Esophagus squamous epithelium (tissue), 5 donors: ENCODE data around the gene EIF2B5. TPM values are rescaled to one million over a fixed set of nuclear protein-coding genes. Genes with fewer than 3 reads are reported as not detected.
"Not testable (repeated sequence)": the region's sequence is repeated elsewhere in the genome, so short reads cannot be mapped to it uniquely, and the experiment has no call there.

ENCODE experiments used
- DNase-seq: peaks from one replicate; lab custom pipeline; 2025; lab: John Stamatoyannopoulos, UW
- H3K27ac ChIP-seq, 4 donors: fragments of 200-600 bp; sonication (generic); one replicate each; pipeline ENCODE4 v1.5.1; 2016 to 2019; ENCODE audit warnings: mild to moderate bottlenecking in 1 of 4
- H3K27me3 ChIP-seq, 4 donors: fragments of 200-600 bp; sonication (generic); 1 replicate in 3 of 4; 2 replicates in 1 of 4; pipeline versions ENCODE4 v1.5.1 to v1.6.0; 2017 to 2021; ENCODE audit warnings: antibody characterized with exemption in 1 of 4
- H3K36me3 ChIP-seq, 3 donors: fragments of 200-600 bp; sonication (generic); one replicate each; pipeline ENCODE4 v1.5.1; 2016 to 2019
- H3K4me1 ChIP-seq, 3 donors: fragments of 200-600 bp; sonication (generic); one replicate each; pipeline ENCODE4 v1.5.1; 2017 to 2019
- H3K4me3 ChIP-seq, 4 donors: fragments of 200-600 bp; sonication (generic); 1 replicate in 3 of 4; 2 replicates in 1 of 4; pipeline ENCODE4 v1.5.1; 2016 to 2019; ENCODE audit warnings: mild to moderate bottlenecking in 2 of 4, moderate library complexity in 1 of 4
- H3K9me3 ChIP-seq, 3 donors: fragments of 200-600 bp; sonication (generic); one replicate each; pipeline ENCODE4 v1.5.1; 2016 to 2019
- CTCF ChIP-seq, 6 experiments: fragments of 450-650 bp in 4 of 6; fragments of 200-600 bp in 2 of 6; sonication (generic) in 2 of 6; IDR thresholded peaks; one replicate each; pipeline ENCODE4 v1.5.1; 2016 to 2019; ENCODE audit warnings: antibody characterized with exemption in 6 of 6, mild to moderate bottlenecking in 4 of 6, moderate library complexity in 4 of 6
- POLR2A ChIP-seq, 4 donors: fragments of 450-650 bp; IDR thresholded peaks; one replicate each; pipeline ENCODE4 v1.6.1; 2017; ENCODE audit warnings: antibody characterized with exemption in 4 of 4, mild to moderate bottlenecking in 4 of 4, moderate library complexity in 3 of 4
- WGBS, 2 donors: methylation state at CpG; one replicate each; pipeline ENCODE4 v1.1.5; 2018; 5-methylcytosine and 5-hydroxymethylcytosine counted together
- intact Hi-C: fragments of 100-400 bp; cut with DNase I; formaldehyde crosslinking; loops from one replicate; pipeline ENCODE4 v1.15.0; 2022
- total RNA-seq, 4 donors: library from RNA; depleted of rRNA; stranded (reverse); fragments of >200 nt; gene quantifications; one replicate each; pipeline ENCODE4 v1.1.0, GENCODE V29; 2016
- donor health status: DM: yes; HTN: yes; CAD: no.

EIF2B5 gene
- total RNA-seq, 4 donors from 2014 or later = 27.2 to 51.5 (median 42.1) TPM

- H3K4me1 ChIP-seq = peaks cover 15 to 87% (median 43%) of the 10 kb centered on the region in 3 donors
- H3K27me3 ChIP-seq = no peaks in the 10 kb centered on the region
- intact Hi-C loops = no loop called here
- no peak for DNase-seq
- H3K36me3 ChIP-seq = peaks cover 0 to 18% (median 0%) of the 10 kb centered on the region in 3 donors
- H3K9me3 ChIP-seq = no peaks in the 10 kb centered on the region
- 74 to 76% methylated on average over 4 of the region's 4 CpGs for WGBS, 2 donors
- no peak overlapping the region for H3K4me3 ChIP-seq
- peak overlapping the region in 3 of 4 donors; percentile 4 to 94 (median 10) for H3K27ac ChIP-seq
- TF ChIP-seq CTCF (IDR thresholded peaks at IDR 0.05) = no peak
- TF ChIP-seq POLR2A (IDR thresholded peaks at IDR 0.05) = no peak
These were observed 23.2 kb downstream of the EIF2B5 start for GRCh38 chr3:184158404-184158803.

- H3K27ac ChIP-seq = peak overlapping the region; percentile 42 to 86 (median 74)
- H3K9me3 ChIP-seq = no peaks in the 10 kb centered on the region
- peaks cover 15 to 74% (median 39%) of the 10 kb centered on the region in 3 donors for H3K4me1 ChIP-seq
- WGBS, 2 donors = 8 to 37% methylated on average over 2 of the region's 2 CpGs
- H3K4me3 ChIP-seq = peak overlapping the region in 1 of 4 donors; percentile 30
- H3K27me3 ChIP-seq = no peaks in the 10 kb centered on the region
- DNase-seq = no peak
- peaks cover 15 to 38% (median 16%) of the 10 kb centered on the region in 3 donors for H3K36me3 ChIP-seq
- TF ChIP-seq POLR2A (IDR thresholded peaks at IDR 0.05) (no peak), CTCF (IDR thresholded peaks at IDR 0.05) (no peak)
- intact Hi-C loops = no loop called here
These were observed 25.3 kb downstream of the EIF2B5 start for GRCh38 chr3:184160456-184160855.

- 77 to 83% methylated on average over 7 to 8 of the region's 8 CpGs for WGBS, 2 donors
- H3K4me3 ChIP-seq, intact Hi-C loops, H3K27me3 ChIP-seq, H3K9me3 ChIP-seq, DNase-seq: not testable (repeated sequence)
- peaks cover 28 to 60% (median 31%) of the 10 kb centered on the region in 3 donors for H3K36me3 ChIP-seq
- H3K4me1 ChIP-seq = peaks cover under 1 to 57% (median 25%) of the 10 kb centered on the region in 3 donors
- H3K27ac ChIP-seq = peak overlapping the region in 1 of 4 donors; percentile 7
These were observed 27.5 kb downstream of the EIF2B5 start for GRCh38 chr3:184162571-184163070.

GRCh38 chr3:184164648-184165330 lies 29.6 kb downstream of the EIF2B5 start:
- TF ChIP-seq POLR2A (IDR thresholded peaks at IDR 0.05) (no peak), CTCF (IDR thresholded peaks at IDR 0.05) (no peak)
- no peak for DNase-seq
- Histone ChIP-seq H3K9me3 (no peaks in the 10 kb centered on the region), H3K36me3 (peaks cover 31 to 81% (median 31%) of the 10 kb centered on the region in 3 donors), H3K4me3 (no peak overlapping the region), H3K27me3 (no peaks in the 10 kb centered on the region), H3K27ac (no peak overlapping the region), H3K4me1 (peaks cover 0 to 37% (median 10%) of the 10 kb centered on the region in 3 donors)
- 93% methylated on average over 6 to 8 of the region's 16 CpGs for WGBS, 2 donors
- intact Hi-C loops = no loop called here

- DNase-seq = no peak
- WGBS, 2 donors = 96 to 100% methylated on average over 3 of the region's 3 CpGs
These were observed 30.4 kb downstream of the EIF2B5 start for GRCh38 chr3:184165543-184165942.

More at GRCh38 chr3:184165543-184165942, 30.4 kb downstream of the EIF2B5 start:
- Histone ChIP-seq H3K4me3 (no peak overlapping the region), H3K36me3 (peaks cover 34 to 89% (median 37%) of the 10 kb centered on the region in 3 donors), H3K9me3 (no peaks in the 10 kb centered on the region), H3K4me1 (peaks cover 0 to 30% (median 4%) of the 10 kb centered on the region in 3 donors), H3K27me3 (no peaks in the 10 kb centered on the region), H3K27ac (no peak overlapping the region)
- intact Hi-C loops = no loop called here
- TF ChIP-seq CTCF (IDR thresholded peaks at IDR 0.05) (no peak), POLR2A (IDR thresholded peaks at IDR 0.05) (no peak)
